T-helper 2 cell treated with Interferon-gamma antibody and Interleukin-4, amounts not matched to agents 100 ng/mL and 5 ng/mL, for 36 hours (primary cell): Measurements from ENCODE around the gene ADAP1. TPM values are rescaled to one million over a fixed set of nuclear protein-coding genes. Genes with fewer than 3 reads are reported as not detected.

Experiments
- intact Hi-C: fragments of 100-400 bp; cut with micrococcal nuclease; formaldehyde crosslinking; loops from one replicate; pipeline ENCODE4 v1.15.1; 2023
- total RNA-seq: library from RNA; stranded (reverse); gene quantifications from 2 replicates; pipeline ENCODE4 v1.2.3, GENCODE V29; 2022

Gene ADAP1
- total RNA-seq, 1 donor from 2014 or later = 25.0 TPM

DNA sequence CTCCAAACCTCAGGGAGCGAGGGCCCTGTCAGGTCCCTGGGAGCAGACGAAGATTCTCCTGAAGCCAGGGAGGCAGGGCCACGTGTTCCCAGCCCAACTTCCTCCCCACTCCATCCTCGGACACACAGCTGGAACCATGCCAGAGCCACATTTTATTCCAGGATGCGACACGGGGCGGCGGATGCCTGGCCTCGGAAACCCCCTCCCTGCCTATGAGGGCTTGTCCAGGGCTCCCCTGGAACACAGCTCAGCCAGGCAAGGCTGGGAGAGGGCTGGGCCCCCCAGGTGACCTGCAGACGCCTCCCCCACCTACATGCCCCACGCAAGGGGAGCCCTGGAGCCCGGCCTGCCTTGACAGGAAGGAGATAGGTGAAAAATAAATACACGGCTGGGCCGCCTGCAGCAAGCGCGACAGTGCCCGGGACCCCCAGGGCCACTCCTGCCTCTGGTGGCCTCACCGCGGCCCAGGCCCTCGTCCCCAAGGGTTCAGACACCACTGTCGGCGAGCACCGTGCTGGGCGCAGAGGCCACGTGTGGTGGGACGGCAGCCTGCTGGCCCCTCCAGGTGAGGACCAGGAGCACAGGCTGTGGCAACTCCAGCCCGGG is 56.6 kb downstream of the ADAP1 start:
- intact Hi-C loops = no loop called here

GRCh38 chr7:897086-897485 is 57.4 kb downstream of the ADAP1 start:
- intact Hi-C loops = no loop called here

DNA sequence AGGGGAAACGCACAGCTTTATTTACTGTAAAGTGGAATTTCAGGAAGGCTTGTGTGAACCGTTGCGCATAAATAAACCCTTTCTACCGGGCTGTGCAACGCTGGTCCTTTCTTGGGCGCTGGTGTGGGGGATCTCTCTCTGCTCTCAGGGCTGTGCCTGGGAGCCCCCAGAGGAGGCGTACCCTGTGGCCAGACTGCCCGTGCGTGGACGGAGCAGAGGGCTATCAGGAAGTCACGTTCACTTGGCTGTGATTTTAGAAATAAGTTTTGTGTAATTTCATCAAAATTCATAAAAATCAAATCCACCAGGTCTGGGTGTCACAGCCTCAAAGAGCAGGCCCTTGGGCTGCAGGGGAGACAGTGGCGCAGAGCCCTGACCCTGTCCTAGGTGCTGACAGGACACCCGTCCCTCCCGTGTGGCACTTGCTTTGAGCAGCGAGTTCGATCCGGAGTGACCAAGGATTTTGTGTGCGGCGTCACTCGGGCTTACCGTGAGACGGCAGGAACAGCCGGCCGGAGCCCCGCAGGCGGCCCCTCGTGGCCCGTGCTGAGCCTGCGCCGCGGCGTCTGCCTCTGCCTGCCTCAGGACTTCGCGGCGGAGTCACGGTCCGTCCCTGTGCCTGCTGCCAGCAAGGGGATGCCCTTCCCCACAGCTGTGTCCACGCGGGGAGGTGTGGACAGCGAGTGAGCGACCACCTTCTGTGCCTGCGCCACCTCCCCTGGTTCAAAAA is 58.0 kb downstream of the ADAP1 start:
- intact Hi-C loops = no loop called here

DNA sequence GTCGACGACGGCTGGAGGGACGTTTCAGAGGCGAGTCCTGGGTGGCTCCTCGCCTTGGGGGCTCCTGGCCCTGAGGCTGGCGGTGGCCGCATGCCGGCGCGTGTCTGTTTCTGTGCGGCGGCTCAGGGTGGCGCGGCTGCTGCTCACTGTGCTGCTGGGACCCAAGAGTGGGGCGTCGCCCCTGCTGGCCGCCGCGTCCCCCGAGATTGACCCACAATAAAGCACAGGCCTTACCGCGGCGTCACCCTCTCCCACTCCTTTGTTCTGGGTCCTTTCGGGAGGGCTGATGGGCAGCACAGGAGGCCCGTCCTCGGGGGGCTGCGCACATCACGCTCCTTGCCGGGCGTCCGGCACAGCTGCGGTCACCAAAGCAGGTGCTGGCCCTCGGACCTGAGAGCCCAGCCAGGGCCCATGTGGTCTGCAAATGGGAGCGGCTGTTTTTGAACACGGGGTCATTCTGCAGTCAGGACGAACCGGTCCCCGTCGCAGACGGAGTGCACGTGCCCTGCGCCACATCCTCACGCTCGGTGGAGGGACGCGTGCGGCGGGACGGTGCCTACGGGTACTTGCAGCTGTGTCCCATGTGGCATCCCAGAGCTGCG is 58.9 kb downstream of the ADAP1 start:
- intact Hi-C loops = no loop called here

- intact Hi-C loops = no loop called here
These were observed 59.5 kb downstream of the ADAP1 start for GRCh38 chr7:894927-895450.

DNA sequence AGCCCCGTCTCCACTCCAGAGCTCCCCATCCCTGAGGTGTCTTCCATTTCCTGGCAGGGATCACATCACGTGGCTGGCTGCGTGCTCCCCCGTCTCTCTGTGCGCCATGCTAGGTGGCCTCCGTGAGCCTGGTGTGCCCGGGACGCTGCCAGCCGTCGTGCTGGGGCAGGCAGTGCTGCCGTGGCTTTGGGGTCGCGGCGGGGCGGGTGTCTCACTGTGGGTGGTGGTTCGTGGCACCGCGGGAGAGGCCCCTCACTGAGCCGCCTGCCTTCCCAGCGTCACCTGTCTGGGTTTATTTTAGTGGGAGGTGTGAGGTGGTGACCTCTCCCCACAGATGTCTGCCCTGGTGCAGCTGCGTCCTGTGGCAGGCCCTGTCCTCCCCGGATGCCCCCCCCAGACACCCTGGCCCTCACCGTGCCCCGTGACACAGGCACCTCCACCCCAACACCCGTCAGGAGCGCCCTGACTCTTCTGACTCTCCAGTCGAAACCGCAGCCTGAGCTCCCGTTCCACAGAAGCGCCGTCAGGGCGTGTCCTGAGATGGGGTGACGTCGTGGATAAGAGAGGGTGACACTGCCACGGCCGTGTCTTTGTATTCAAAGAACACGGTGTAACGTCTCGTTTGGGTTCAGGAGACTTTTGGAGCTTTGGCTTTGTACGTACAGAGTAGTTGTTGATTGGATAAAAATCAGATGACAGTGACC is 60.2 kb downstream of the ADAP1 start:
- intact Hi-C loops = no loop called here

DNA sequence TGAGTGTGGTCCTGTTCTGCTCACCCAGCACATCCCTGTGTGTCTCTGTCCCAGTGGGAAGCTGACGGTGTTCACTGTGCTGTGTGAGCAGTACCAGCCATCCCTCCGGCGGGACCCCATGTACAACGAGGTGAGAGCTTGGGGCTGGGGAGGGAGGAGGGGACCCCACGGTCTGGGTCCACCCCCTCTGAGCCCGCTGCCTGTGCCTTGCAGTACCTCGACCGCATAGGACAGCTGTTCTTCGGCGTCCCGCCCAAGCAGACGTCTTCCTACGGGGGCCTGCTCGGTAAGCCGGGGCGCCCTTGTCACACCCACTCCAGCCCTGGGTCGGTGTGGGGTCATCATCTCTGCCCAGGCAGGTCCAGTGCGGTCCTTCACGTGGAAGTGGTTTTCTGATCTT is 60.8 kb downstream of the ADAP1 start:
- intact Hi-C loops = no loop called here

GRCh38 chr7:892648-893593 is 61.6 kb downstream of the ADAP1 start:
- intact Hi-C loops = no loop called here

DNA sequence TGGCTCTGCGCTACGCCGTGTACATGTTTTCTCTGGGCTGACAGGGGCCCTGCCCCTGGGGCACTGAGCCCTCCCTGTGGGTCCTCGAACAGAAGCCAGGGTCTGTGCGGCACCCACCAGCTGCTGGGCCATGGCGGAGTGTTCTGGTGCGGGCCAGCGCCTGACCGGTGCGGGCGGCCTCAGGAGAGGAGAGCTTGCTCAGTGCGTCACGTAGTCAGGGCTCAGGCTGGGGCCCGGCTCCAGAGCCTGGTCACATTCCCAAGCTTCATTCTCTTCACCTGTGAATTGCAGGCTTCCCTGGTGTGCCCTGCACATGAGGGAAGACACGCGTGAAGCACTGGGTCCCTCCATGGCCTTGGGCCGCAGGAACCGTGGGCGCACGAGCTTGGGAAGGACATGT is 62.7 kb downstream of the ADAP1 start:
- intact Hi-C loops = no loop called here

DNA sequence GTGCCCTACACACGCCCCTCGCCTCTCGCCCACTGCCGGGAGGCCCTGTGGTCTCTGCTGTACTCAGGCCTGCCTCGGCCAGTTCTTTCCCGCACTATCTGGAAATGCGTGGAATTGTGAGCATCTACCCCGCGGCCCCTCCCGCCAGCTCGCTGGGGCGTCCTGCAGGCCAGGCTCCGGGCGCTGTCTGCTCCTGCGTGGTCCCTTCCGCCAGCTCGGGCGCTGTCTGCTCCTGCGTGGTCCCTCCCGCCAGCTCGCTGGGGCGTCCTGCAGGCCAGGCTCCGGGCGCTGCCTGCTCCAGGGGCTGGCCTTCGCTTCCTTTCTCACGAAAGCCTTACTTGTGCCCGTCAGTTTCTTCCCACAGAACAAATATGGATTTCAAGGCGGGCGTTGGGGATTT is 63.2 kb downstream of the ADAP1 start:
- intact Hi-C loops = no loop called here

DNA sequence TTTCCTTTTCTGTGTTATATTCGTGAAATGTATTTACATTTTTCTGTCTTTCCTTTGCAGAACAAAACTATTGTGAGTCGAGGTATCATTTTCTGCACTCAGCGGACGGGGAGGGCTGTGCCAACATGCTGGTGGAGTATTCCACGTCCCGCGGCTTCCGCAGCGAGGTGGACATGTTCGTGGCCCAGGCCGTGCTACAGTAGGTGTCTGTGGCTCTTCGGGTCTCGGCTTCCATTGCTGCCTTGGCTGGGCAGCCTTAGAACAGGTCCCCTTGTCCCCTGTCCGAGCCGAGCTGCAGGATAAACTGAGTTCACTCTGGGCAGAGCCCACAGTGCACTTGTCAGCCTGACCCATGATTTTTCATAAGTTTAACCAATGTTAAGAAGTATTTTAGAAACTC is 63.6 kb downstream of the ADAP1 start:
- intact Hi-C loops = no loop called here

- intact Hi-C loops = no loop called here
These were observed 65.1 kb downstream of the ADAP1 start for GRCh38 chr7:889391-889790.

GRCh38 chr7:889025-889390 is 65.5 kb downstream of the ADAP1 start:
- intact Hi-C loops = no loop called here

GRCh38 chr7:888081-889024 is 66.1 kb downstream of the ADAP1 start:
- intact Hi-C loops = no loop called here

DNA sequence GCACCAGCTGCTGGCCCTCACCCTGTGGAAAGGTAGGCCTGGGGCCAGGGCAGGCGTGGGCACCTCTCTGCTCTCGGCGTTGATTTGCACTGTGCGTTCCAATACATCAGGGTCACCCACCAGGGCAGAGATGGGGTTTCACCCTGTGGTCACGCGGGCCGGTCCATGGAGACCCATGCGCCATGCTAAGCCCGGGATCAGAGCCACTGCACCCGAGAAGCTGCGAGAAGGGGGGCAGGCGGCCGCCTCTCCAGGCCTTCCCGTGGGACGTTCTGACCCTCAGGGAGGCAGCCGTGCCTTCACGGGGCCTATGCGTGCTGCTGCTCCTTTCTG is 67.0 kb downstream of the ADAP1 start:
- intact Hi-C loops = no loop called here

DNA sequence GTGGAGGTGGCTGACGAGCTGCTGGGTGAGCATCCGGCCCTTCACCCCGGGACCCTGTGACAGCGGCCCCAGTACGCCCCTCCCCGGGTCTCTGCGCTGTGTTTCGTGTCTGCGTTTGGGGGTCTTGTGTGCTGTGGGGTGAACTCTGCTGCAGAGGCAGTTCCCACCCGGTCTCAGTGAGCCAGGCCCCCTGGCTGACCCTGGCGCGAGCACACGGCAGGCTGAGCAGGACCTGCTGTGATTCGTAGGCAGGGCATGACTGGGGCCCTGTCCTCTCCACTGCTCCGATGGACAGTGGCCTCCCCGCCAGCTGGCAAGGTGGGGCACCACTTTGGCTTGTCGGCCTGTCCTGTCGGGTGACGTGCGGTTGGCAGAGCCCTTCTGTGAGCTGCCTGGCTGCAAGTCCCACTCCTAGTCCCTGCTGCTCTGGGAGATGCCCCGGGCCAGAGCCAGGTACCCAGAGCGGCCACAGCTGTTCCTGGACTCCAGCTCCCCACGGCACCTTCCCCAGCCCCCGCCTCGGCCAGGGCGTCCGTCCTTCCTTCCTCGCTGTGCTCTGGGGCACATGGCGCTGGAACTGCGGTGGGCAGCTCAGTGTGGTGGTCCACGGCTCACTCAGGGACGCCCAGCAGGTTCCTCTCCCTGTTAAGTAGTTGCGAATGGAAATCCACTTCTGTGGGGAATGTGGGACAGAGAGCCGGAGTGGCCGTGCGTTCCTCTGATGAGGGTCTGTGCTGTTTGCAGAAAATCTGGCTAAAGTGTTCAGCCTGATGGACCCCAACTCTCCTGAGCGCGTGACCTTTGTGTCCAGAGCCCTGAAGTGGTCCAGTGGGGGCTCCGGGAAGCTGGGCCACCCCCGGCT is 67.6 kb downstream of the ADAP1 start:
- intact Hi-C loops = no loop called here

GRCh38 chr7:885893-886625 is 68.4 kb downstream of the ADAP1 start:
- intact Hi-C loops = no loop called here

DNA sequence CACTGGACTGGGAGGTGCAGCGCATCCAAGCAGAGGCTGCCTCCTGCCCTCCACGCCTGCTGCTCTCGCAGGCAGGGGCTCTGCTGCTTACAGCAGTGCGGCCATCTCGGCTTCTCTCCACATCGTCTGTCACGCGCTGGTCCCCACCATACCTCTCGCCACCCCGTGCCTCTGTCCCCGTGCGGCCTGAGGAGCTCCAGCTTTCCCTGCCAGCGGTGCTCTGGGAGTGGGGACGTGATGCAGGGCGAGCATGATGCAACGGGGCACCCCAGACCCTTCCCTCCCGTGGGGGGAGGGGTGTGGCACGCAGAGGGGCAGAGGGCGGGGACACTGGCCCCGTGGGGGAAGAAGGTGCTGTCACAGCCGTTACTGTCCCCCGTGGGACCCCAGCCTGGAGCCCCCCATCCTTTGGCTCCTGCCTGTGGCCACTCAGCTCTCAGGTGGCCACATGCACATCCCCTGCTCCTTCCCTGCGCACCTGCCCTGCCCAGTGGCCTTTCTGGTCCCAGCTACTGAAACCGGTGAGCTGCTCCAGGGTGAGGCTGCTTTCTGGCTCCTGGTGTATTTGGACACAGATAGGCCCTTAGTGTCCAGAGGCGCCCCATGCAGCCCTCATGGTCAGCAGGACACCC is 69.1 kb downstream of the ADAP1 start:
- intact Hi-C loops = no loop called here
